ENCODE data around the gene MCU.
"Not testable (repeated sequence)": the region's sequence is repeated elsewhere in the genome, so short reads cannot be mapped to it uniquely, and the experiment has no call there.

Gene MCU

GRCh38 chr10:72746426-72747363 is 54.8 kb downstream of the MCU start:
- no peak for DNase-seq (ENCODE audit: extremely low read depth, low read depth)
- no peak overlapping the region for H3K4me3 ChIP-seq (replicated peaks; ENCODE audit: low read depth, low read length)
- TF ChIP-seq CTCF (IDR thresholded peaks at IDR 0.05; ENCODE audit: low read depth, low read length, missing control alignments) = no peak

- no peak for DNase-seq (ENCODE audit: extremely low read depth, low read depth)
- no peak overlapping the region for H3K4me3 ChIP-seq (replicated peaks; ENCODE audit: low read depth, low read length)
Measured at GRCh38 chr10:72747521-72747920, 55.6 kb downstream of the MCU start.

GRCh38 chr10:72753760-72754231 is 61.9 kb downstream of the MCU start:
- DNase-seq (ENCODE audit: extremely low read depth, low read depth) = no peak
- no peak for TF ChIP-seq CTCF (IDR thresholded peaks at IDR 0.05; ENCODE audit: low read depth, low read length, missing control alignments)
- no peak overlapping the region for H3K4me3 ChIP-seq (replicated peaks; ENCODE audit: low read depth, low read length)

More at GRCh38 chr10:72747521-72747920, 55.6 kb downstream of the MCU start:
- TF ChIP-seq CTCF (IDR thresholded peaks at IDR 0.05; ENCODE audit: low read depth, low read length, missing control alignments) = no peak

- no peak for TF ChIP-seq CTCF (IDR thresholded peaks at IDR 0.05; ENCODE audit: low read depth, low read length, missing control alignments)
- no peak for DNase-seq (ENCODE audit: extremely low read depth, low read depth)
- no peak overlapping the region for H3K4me3 ChIP-seq (replicated peaks; ENCODE audit: low read depth, low read length)
Measured at GRCh38 chr10:72754275-72755032, 62.5 kb downstream of the MCU start.

- no peak overlapping the region for H3K4me3 ChIP-seq (replicated peaks; ENCODE audit: low read depth, low read length)
- no peak for DNase-seq (ENCODE audit: extremely low read depth, low read depth)
- no peak for TF ChIP-seq CTCF (IDR thresholded peaks at IDR 0.05; ENCODE audit: low read depth, low read length, missing control alignments)
Measured at GRCh38 chr10:72756674-72757385, 64.9 kb downstream of the MCU start.

- H3K4me3 ChIP-seq (replicated peaks; ENCODE audit: low read depth, low read length) = no peak overlapping the region
- no peak for TF ChIP-seq CTCF (IDR thresholded peaks at IDR 0.05; ENCODE audit: low read depth, low read length, missing control alignments)
- DNase-seq (ENCODE audit: extremely low read depth, low read depth) = no peak
Measured at GRCh38 chr10:72757732-72758131, 65.8 kb downstream of the MCU start.

GRCh38 chr10:72758930-72759329 is 67.0 kb downstream of the MCU start:
- not testable (repeated sequence) for H3K4me3 ChIP-seq (replicated peaks; ENCODE audit: low read depth, low read length); DNase-seq (ENCODE audit: extremely low read depth, low read depth)

All from HFF-Myc (cell line).